HG02885 (cell line): ENCODE measurements around the gene ADRA1B.

ENCODE experiments used
- ATAC-seq: cut with Tn5 transposase; IDR thresholded peaks from one replicate; pipeline ENCODE4 v1.9.1; 2021; ENCODE audit warnings: mild to moderate bottlenecking; ENCODE audit not compliant: unreplicated experiment, poor library complexity

The ADRA1B gene

DNA sequence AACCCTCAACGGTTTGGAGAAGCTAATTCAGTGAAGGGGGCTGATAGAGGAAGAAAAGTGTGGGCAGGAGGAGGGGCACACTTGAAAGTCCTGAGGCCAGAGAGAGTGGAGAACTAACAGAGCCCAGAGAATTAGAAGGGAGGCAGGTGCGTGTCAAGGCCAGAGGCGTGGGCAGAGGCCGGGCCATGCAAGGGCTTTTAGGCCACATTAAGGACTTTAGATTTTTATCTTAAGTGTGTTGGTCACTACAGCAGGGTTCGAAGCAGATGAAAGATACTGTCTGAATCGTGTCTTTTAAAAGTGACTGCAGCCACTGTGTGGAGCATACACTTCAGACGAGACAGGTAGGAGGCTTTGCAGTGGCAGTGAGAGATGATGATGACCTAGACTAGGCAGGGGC is 6.7 kb downstream of the ADRA1B start:
- no peak for ATAC-seq

DNA sequence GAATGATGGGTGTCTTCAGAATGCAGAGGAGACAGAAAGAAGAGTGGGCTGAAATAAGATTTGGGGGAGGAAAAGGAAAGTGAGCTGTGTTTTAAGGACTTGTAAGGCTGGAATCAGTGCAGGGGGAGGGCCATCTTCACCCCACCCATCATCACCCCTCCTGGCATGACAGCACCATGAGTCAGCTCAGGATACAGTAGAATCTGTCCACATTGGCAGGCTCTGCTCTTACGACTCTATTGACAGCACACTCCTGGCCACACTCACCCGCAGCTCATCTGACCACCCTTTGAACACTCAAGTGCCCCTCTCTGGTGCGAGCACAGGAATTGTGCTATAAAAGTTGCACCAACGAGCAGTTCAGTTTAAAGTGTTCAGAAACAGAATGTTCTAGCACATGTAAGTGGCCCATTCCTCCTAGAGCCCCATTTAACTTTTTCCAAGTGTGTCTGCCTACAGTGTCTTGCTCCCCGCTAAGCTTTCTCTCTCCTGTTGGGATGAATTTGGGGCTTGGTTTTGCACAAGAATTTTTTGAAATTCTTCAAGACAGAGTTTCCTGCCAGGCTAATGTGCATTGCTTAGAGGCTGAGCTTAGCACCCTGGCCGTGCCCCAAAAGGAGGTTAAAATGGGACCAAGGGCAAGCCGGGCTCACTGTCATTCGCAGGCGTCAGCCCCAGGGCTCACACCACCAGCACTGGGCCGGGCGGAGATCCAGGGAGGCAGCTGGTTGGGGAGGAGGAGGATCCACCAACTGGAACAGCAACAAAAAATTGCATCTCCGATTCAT is 12.0 kb downstream of the ADRA1B start:
- no peak for ATAC-seq

GRCh38 chr5:159929176-159929575 is 12.9 kb downstream of the ADRA1B start:
- ATAC-seq = no peak

DNA sequence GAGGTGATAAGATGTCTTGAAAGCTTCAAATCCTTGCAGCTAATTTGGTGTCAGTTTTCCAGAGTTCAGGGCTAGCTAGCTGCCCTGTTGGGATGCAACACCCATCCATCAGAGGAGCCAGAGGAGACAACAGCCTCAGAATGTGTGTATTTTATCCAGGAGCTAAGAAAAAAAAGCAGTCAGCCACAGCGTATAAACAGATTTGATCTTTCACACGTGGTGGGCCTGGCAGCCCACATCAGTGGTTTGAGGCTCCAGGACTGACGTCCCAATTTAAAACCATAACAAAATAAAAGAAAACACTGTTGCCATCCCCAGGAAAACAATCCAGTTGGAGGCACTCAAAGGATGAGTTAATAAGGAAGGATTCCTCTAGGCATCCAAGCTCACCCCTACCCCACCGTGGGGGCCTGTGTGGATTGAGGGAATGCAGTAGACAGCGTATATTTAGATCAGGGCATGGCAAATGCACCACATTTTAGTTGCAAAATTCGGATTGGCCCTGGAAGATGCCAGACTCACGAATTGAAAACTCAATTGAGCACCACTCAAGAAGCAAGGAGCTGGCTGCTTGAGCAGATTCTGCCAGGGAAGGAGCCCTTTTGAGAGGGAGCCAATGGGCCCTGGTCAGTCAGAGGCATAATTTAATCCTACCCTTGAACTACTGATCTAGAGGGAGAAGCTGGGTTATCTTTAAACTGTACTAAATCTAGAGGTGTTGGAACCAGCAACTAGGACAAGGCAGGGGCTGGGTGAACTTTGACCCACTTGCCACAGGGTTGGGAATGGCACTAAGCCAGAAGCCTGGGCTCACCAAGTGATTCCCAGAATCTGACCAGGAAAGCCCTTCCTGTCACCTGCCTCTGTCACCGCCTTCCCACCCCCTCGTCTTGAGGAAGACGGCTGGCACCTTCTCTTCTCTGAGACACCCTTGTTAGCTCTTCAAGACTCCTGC is 17.5 kb downstream of the ADRA1B start:
- ATAC-seq = no peak

GRCh38 chr5:159935946-159936345 is 19.7 kb downstream of the ADRA1B start:
- ATAC-seq = no peak

DNA sequence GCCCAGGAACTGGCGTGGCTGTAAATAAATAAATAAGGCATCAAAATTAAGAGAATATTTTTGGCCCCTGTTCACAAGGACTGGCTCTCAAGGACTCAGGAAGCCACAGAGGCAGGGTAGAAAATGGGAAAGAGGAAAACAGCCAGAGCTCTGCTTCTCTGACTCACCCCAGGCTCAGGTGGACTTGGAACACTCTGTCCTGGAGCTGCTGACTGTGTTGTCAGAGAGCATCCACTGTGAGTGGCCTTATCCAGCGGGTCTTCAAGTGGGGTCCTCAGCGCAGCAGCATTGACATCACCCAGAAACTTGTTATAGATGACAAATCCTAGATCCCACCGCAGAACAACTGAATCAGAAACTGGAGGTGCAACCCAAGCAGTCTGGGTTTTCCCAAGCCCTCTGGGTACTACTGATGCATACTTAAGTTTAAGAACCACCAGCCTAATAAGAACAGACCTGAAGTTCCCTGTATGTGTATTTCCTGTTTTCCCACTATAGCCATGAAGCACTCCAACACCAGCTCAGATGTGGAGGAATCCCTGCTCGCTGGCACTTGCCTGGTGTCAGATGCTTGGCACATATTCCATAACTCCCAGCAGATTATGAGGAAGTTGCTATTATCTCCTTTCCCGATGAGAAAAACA is 20.5 kb downstream of the ADRA1B start:
- ATAC-seq = no peak

DNA sequence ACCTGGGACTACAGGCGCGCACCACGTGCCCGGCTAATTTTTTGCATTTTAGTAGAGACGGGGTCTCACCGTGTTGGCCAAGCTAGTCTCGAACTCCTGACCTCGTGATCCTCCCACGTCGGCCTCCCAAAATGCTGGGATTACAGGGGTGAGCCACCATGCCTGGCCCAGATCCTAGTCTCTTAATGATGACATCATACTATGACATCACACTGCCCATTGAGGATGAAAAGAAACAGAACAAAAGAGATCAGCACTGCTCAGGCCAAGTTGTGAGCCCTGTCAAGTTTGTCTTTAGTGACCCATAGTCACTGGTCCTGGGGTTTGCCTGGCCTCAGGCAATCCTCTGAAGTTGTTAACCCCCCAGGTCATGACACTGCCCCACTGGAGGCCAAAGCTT is 21.3 kb downstream of the ADRA1B start:
- no peak for ATAC-seq

GRCh38 chr5:159943326-159943725 is 27.0 kb downstream of the ADRA1B start:
- no peak for ATAC-seq

DNA sequence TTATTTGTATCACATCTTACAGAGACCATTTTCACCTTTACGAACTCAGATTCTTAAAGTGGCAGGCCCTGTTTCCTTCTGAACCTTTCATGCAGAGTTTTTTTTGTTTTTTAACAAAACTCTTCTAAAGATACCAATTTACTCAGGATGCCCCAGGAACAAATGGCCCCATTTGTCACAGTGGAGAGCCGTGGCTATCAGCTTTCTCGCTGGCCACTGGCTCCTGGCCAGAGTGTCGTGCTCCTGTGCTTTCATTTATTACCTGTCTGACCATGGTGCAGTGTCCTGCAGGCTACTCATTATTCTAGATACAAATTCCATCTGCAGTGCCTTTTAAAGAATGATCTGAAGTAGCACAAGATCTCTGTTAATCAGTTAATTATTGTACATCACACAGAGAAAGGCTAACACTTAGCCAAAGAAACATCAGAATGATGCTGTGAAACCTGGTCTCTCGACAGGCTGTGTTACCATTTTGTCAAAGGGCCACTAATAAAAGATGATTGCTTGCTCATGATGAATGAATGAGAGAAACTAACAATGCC is 27.8 kb downstream of the ADRA1B start:
- no peak for ATAC-seq

DNA sequence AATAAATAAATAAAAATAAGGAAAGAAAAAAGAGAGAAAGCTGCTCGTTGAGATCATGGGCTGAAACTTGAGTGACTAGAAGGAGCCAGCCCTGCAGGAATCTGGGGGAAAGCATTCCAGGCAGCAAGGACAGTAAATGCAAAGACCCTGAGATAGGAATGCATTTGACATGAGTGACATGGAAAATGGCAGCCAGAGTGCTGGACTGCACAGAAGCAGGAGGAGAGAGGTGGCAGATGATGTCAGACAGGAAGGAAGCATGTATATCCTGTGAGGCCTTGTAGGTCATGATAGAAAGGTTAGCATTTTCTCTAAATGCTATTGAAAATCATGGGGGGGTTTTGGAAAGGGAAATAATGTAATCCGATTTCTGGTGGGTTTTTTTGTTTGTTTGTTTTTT is 29.1 kb downstream of the ADRA1B start:
- ATAC-seq = no peak

DNA sequence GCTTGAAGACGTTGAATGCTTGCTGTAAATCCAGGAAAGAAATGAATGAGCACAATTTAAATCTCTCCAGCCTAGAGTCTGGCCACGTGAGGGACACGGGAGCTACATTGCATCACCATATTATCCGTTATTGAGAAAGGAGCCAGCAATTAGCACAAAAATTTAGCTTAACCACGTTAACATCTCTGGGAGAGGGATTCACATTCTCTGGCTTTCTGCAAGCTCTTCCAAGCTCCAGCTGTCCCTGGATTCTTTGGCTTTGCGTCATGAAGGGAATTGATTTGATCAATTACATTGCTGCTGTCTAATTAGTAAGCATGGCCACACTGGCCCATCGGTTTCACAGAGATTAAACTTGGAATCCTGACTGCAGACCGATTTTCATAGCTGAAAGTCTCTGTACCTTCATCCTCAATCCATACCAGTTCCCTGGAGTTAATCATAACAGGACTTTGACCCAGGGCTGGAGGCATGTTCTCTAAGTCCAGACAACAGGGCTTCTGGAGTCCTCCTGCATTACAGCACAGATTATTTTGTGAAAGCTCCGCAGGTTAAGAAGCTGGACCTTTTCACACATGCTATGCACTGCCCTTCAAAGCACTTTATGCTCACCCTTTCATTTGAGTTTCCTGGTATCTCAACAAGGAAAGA is 31.6 kb downstream of the ADRA1B start:
- ATAC-seq = no peak

GRCh38 chr5:159951387-159951786 is 35.1 kb downstream of the ADRA1B start:
- no peak for ATAC-seq

DNA sequence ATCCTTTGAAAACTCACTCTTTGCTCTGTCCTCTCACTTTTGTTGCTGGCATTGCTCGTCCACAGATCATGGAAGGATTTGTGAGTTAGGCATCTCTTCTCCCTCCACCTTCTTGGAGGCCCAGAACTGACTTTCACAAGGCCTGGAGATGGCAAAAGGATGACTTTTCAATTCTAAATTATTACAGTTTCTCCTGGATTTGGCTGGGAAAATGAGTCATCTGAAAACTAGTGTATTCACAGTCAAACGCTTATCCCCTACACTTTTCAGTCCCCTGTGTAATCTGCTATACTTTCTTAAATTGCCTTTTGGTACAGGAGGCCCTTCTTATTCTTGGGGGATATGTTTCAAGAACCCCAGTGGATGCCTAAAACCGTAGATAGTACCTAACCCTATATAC is 35.6 kb downstream of the ADRA1B start:
- ATAC-seq = no peak

- no peak for ATAC-seq
These were observed 37.3 kb downstream of the ADRA1B start for GRCh38 chr5:159953609-159954008.

- no peak for ATAC-seq
These were observed 38.9 kb downstream of the ADRA1B start for GRCh38 chr5:159955056-159955624.

DNA sequence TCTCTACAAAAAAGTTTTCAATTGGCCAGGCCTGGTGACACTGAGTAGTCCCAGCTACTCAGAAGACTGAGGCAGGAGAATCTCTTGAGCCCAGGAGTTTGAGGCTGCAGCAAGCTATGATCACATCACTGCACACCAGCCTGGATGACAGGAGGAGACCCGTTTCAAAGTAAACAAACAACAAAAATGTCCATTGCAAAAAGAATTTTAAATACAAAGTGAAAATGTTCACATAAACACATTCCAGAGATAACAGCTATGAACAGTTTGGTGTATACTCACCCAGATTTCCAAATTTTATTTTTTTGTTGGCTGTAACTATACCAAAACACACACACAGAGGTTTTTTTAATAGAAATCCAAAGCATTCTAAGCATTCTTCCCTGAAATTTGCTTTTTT is 39.8 kb downstream of the ADRA1B start:
- no peak for ATAC-seq

GRCh38 chr5:159961176-159962160 is 45.2 kb downstream of the ADRA1B start:
- no peak for ATAC-seq

GRCh38 chr5:159962214-159962613 is 45.9 kb downstream of the ADRA1B start:
- no peak for ATAC-seq

- ATAC-seq = no peak
These were observed 47.7 kb downstream of the ADRA1B start for GRCh38 chr5:159963935-159964334.
